NB4 (cell line): Measurements from ENCODE around the gene IL7R.

Source experiments
- CTCF ChIP-seq: IDR thresholded peaks from one replicate; pipeline ENCODE4 v1.5.1; 2012; ENCODE audit warnings: low read depth, low read length
- POLR2A ChIP-seq: IDR thresholded peaks from 2 replicates; pipeline ENCODE4 v1.6.1; 2011; ENCODE audit warnings: mild to moderate bottlenecking; ENCODE audit not compliant: insufficient read length; ENCODE audit errors: extremely low read depth

GRCh38 chr5:35855187-35855586 lies 1.5 kb upstream of the IL7R start:
- TF ChIP-seq POLR2A: no peak
- no peak for TF ChIP-seq CTCF
